ENCODE results near the gene BEGAIN.

Gene BEGAIN

GRCh38 chr14:100569734-100570286 lies 17.4 kb downstream of the BEGAIN start:
- H3K4me3 ChIP-seq (ENCODE audit: low read length): no peak overlapping the region
- no peak for TF ChIP-seq CTCF (conservative IDR thresholded peaks at IDR 0.05; ENCODE audit: low read length)
- DNase-seq (ENCODE audit: low read depth): no peak

GRCh38 chr14:100568998-100569733 lies 18.1 kb downstream of the BEGAIN start:
- no peak for DNase-seq (ENCODE audit: low read depth)
- H3K4me3 ChIP-seq (ENCODE audit: low read length): no peak overlapping the region
- TF ChIP-seq CTCF (conservative IDR thresholded peaks at IDR 0.05; ENCODE audit: low read length): no peak

- no peak overlapping the region for H3K4me3 ChIP-seq (ENCODE audit: low read length)
- no peak for DNase-seq (ENCODE audit: low read depth)
- no peak for TF ChIP-seq CTCF (conservative IDR thresholded peaks at IDR 0.05; ENCODE audit: low read length)
These were observed 18.8 kb downstream of the BEGAIN start for GRCh38 chr14:100568164-100568997.

- no peak for DNase-seq (ENCODE audit: low read depth)
- H3K4me3 ChIP-seq (ENCODE audit: low read length): no peak overlapping the region
- TF ChIP-seq CTCF (conservative IDR thresholded peaks at IDR 0.05; ENCODE audit: low read length): no peak
These were observed 19.4 kb downstream of the BEGAIN start for GRCh38 chr14:100567877-100568163.

GRCh38 chr14:100567009-100567876 lies 20.0 kb downstream of the BEGAIN start:
- no peak overlapping the region for H3K4me3 ChIP-seq (ENCODE audit: low read length)
- TF ChIP-seq CTCF (conservative IDR thresholded peaks at IDR 0.05; ENCODE audit: low read length): no peak
- no peak for DNase-seq (ENCODE audit: low read depth)

- no peak for TF ChIP-seq CTCF (conservative IDR thresholded peaks at IDR 0.05; ENCODE audit: low read length)
- DNase-seq (ENCODE audit: low read depth): no peak
- no peak overlapping the region for H3K4me3 ChIP-seq (ENCODE audit: low read length)
These were observed 20.6 kb downstream of the BEGAIN start for GRCh38 chr14:100566586-100566985.
